ENCODE measurements around the gene LIN7C.

The LIN7C gene

GRCh38 chr11:27465629-27466028 is 40.9 kb downstream of the LIN7C start:
- no peak for ATAC-seq
- TF ChIP-seq ZFP3 (CRISPR knock-in tag; IDR thresholded peaks at IDR 0.05) (no peak), TSHZ2 (CRISPR knock-in tag; IDR thresholded peaks at IDR 0.05) (no peak), OSR1 (CRISPR knock-in tag; IDR thresholded peaks at IDR 0.05) (no peak), ESRRG (CRISPR knock-in tag; IDR thresholded peaks at IDR 0.05) (no peak), SNAI2 (CRISPR knock-in tag; IDR thresholded peaks at IDR 0.05) (no peak), TOX (CRISPR knock-in tag; IDR thresholded peaks at IDR 0.05; ENCODE audit: borderline replicate concordance) (no peak), ARNTL (CRISPR knock-in tag; IDR thresholded peaks at IDR 0.05; ENCODE audit: borderline replicate concordance, low read depth) (no peak), RARB (CRISPR knock-in tag; IDR thresholded peaks at IDR 0.05) (no peak), CSRNP3 (CRISPR knock-in tag; IDR thresholded peaks at IDR 0.05) (no peak), CREB5 (CRISPR knock-in tag; IDR thresholded peaks at IDR 0.05; ENCODE audit: low read depth) (no peak)

- no peak for ATAC-seq
These were observed 41.7 kb downstream of the LIN7C start for GRCh38 chr11:27464909-27465308.

GRCh38 chr11:27464289-27464696 is 42.3 kb downstream of the LIN7C start:
- TF ChIP-seq CSRNP3 (CRISPR knock-in tag; IDR thresholded peaks at IDR 0.05) (no peak), PPARA (CRISPR knock-in tag; IDR thresholded peaks at IDR 0.05; ENCODE audit: borderline replicate concordance) (no peak), SNAI2 (CRISPR knock-in tag; IDR thresholded peaks at IDR 0.05) (no peak), TCF4 (CRISPR knock-in tag; IDR thresholded peaks at IDR 0.05; ENCODE audit: borderline replicate concordance) (no peak)
- ATAC-seq: peak; percentile 83

More at GRCh38 chr11:27464909-27465308, 41.7 kb downstream of the LIN7C start:
- TF ChIP-seq ZNF70 (CRISPR knock-in tag; IDR thresholded peaks at IDR 0.05) (no peak), CREB5 (CRISPR knock-in tag; IDR thresholded peaks at IDR 0.05; ENCODE audit: low read depth) (no peak), POU6F1 (CRISPR knock-in tag; IDR thresholded peaks at IDR 0.05; ENCODE audit: borderline replicate concordance, low read depth) (no peak)

- no peak for ATAC-seq
- no peak for TF ChIP-seq TSHZ2 (CRISPR knock-in tag; IDR thresholded peaks at IDR 0.05)
- no peak for TF ChIP-seq ZFP30 (CRISPR knock-in tag; IDR thresholded peaks at IDR 0.05)
- no peak for TF ChIP-seq SNAI2 (CRISPR knock-in tag; IDR thresholded peaks at IDR 0.05)
- no peak for TF ChIP-seq CSDC2 (CRISPR knock-in tag; IDR thresholded peaks at IDR 0.05)
- TF ChIP-seq PATZ1 (CRISPR knock-in tag; IDR thresholded peaks at IDR 0.05; ENCODE audit: borderline replicate concordance): no peak
- no peak for TF ChIP-seq ZNF8 (CRISPR knock-in tag; IDR thresholded peaks at IDR 0.05)
- TF ChIP-seq RARB (CRISPR knock-in tag; IDR thresholded peaks at IDR 0.05): no peak
- TF ChIP-seq POU6F1 (CRISPR knock-in tag; IDR thresholded peaks at IDR 0.05; ENCODE audit: borderline replicate concordance, low read depth): no peak
- no peak for TF ChIP-seq ARNTL (CRISPR knock-in tag; IDR thresholded peaks at IDR 0.05; ENCODE audit: borderline replicate concordance, low read depth)
- no peak for TF ChIP-seq TCF4 (CRISPR knock-in tag; IDR thresholded peaks at IDR 0.05; ENCODE audit: borderline replicate concordance)
These were observed 44.0 kb downstream of the LIN7C start for GRCh38 chr11:27462543-27462942.

Measured in SK-N-SH treated with all-trans-retinoic acid at 6 μM for 48 hours (cell line).